VCaP (cell line): ENCODE data around the gene CFDP1.

ENCODE experiments used
- H3K27ac ChIP-seq: fragments of 450-650 bp; 2 replicates; pipeline ENCODE4 v1.5.1; 2017
- CTCF ChIP-seq: fragments of 450-650 bp; conservative IDR thresholded peaks from 2 replicates; pipeline ENCODE4 v1.5.1; 2017; ENCODE audit warnings: mild to moderate bottlenecking, moderate library complexity

CFDP1 gene

GRCh38 chr16:75364286-75364791, 69.0 kb downstream of the CFDP1 start:
- TF ChIP-seq CTCF, result no peak
- H3K27ac ChIP-seq, result no peak overlapping the region

DNA sequence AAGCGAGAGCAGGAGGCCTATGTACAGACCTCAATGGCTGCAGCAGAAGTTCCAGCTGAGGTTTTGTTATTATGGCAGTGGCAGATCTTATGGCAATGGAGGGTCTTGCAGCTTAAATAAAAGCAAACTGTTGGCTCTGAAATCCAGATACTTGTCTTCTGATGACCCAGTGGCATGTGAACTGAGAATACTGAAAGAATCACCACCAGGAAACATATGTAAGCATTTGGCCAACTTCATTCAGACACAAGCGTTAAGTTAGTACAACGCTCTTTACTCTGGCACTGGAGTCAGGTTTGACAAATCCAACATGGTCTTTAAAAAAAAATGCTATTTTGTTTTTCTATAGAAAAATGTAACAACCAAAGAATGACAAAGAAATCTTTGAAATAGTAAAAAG, 70.5 kb downstream of the CFDP1 start:
- H3K27ac ChIP-seq, result no peak overlapping the region
- no peak for TF ChIP-seq CTCF

DNA sequence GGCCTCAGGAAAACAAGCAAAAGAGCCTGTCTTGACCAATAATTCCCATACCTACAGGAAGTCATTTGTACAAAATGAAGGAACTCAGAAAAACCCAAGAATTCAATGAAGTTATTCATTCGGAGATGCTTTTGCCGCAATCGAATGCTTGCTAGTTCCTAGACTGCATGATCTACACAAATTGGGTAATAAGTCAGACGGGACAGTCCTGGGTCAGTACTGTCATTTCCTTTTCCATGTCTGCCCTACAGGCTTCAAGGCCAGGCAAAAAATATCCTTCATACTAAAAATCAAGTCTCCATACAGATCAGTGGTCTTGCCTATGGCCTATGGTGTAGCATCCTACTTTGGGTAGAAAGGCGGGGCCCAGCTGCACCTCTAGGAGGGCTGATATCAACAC, 71.4 kb downstream of the CFDP1 start:
- no peak overlapping the region for H3K27ac ChIP-seq
- no peak for TF ChIP-seq CTCF

DNA sequence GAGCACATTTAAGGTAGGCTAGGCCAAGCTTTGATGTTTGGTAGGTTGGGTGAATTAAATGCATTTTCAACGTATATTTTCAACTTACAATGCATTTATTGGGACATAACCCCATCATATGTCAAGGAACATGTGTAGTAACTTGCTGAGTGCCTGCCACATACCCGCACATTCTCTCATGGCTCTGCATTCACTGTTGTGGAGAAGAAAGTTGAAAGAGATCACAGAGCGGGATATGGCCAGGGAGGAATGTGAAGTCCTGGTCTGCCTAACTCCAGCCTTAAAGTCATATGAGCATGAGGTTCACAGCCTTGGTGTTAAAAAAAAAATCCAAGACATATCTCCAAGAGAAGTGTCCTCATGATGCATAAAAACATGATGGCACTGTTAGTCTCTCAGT, 79.1 kb downstream of the CFDP1 start:
- TF ChIP-seq CTCF, result no peak
- no peak overlapping the region for H3K27ac ChIP-seq

DNA sequence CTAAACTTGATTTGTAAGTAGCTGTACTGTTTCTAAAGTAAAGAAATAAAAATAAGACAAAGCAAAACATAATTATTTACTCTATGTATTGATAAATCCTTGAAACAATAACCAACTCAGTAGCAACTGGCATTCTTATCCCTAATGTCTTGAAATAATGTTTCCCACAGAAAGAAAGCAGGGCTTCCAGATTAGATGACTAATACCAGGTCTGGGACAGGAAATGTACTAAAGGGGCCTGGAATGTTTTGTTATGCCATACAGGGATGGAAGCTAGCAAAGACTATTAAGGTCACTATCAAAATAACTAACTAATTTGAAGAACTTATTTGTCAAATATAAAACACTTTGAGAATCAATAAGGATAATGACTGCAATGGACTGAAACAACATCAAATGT, 82.1 kb downstream of the CFDP1 start:
- TF ChIP-seq CTCF, result no peak
- no peak overlapping the region for H3K27ac ChIP-seq

DNA sequence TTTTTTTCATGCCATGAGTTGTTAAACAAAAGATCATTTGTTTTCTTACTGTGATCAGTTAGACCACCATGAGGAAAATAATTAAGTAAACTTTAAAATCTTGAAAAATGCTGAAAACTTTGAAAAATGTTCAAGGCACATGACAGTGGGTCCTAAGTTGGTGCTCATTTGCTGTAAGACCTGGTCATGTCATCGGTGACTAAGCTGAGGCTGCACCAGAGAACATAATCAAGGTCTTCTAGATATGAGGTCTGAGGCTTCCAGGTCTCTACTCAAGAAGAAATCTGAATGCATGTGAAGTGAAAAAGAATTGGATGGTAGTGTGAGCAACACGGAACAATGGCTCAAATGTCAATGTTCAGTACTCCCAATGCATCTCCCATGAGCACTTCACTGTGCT, 87.6 kb downstream of the CFDP1 start:
- no peak overlapping the region for H3K27ac ChIP-seq
- TF ChIP-seq CTCF, result no peak

DNA sequence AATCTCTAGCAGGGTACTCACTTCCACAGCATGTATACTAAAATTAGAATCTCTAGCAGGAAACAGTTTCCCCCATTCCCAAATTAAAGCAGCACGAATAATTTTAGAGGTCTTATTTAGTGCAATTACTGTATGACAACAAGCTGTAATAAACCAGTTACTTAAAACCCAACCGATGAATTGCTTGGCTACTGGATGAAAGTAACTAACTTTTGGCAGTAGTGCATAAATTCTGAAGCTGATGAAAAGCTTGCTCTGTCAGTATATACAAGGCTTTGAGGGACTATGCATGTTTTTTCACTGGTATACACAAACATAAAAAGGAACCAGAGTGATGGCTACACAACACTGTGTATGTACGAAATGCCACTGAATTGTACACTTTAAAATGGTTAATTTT, 89.4 kb downstream of the CFDP1 start:
- H3K27ac ChIP-seq, result no peak overlapping the region
- TF ChIP-seq CTCF, result no peak

- TF ChIP-seq CTCF, result no peak
- H3K27ac ChIP-seq, result peak overlapping the region; percentile 68
Measured at GRCh38 chr16:75343286-75343685, 90.0 kb downstream of the CFDP1 start.
